Fibroblast of lung (primary cell): ENCODE measurements around the gene SUPT5H. TPM values are rescaled to one million over a fixed set of nuclear protein-coding genes. Genes with fewer than 3 reads are reported as not detected.

Experiments used
- DNase-seq, 2 donors: peaks; one replicate each; pipeline versions ENCODE4 v3.0.0 to v3.0.0-alpha.2; 2010; ENCODE audit warnings: low read depth in 2 of 2
- H2AFZ ChIP-seq: 2 replicates; pipeline ENCODE4 v1.5.1; 2012; ENCODE audit warnings: low read length, control low read depth, inconsistent platforms
- H3K27ac ChIP-seq: 2 replicates; pipeline ENCODE4 v1.5.1; 2011; ENCODE audit warnings: low read length, control low read depth; ENCODE audit not compliant: insufficient read depth
- H3K27me3 ChIP-seq: 2 replicates; pipeline ENCODE4 v1.5.1; 2011; ENCODE audit warnings: mild to moderate bottlenecking, low read length; ENCODE audit not compliant: control insufficient read depth, insufficient read depth
- H3K36me3 ChIP-seq: 2 replicates; pipeline ENCODE4 v1.5.1; 2011; ENCODE audit warnings: low read length; ENCODE audit not compliant: control insufficient read depth, insufficient read depth
- H3K4me1 ChIP-seq: 2 replicates; pipeline ENCODE4 v1.5.1; 2011; ENCODE audit warnings: low read length; ENCODE audit not compliant: control insufficient read depth, insufficient read depth; ENCODE audit errors: extremely low read depth
- H3K4me2 ChIP-seq: 2 replicates; pipeline ENCODE4 v1.5.1; 2011; ENCODE audit warnings: low read length, control low read depth; ENCODE audit not compliant: insufficient read depth; ENCODE audit errors: extremely low read depth
- H3K4me3 ChIP-seq, 4 experiments: fragments of 200-600 bp in 1 of 4; sonication (generic) in 1 of 4; replicated peaks in 1 of 4; 2 replicates each; pipeline ENCODE4 v1.5.1; 2011 to 2016; ENCODE audit warnings: low read length in 4 of 4, low read depth in 3 of 4, mild to moderate bottlenecking in 3 of 4, control low read depth in 2 of 4, inconsistent platforms in 1 of 4, mixed read lengths in 1 of 4; ENCODE audit not compliant: insufficient read depth in 1 of 4; ENCODE audit errors: control extremely low read depth in 1 of 4
- H3K79me2 ChIP-seq: 2 replicates; pipeline ENCODE4 v1.5.1; 2012; ENCODE audit warnings: mild to moderate bottlenecking, low read length, inconsistent platforms; ENCODE audit not compliant: control insufficient read depth, insufficient read depth
- H3K9ac ChIP-seq: 2 replicates; pipeline ENCODE4 v1.5.1; 2011; ENCODE audit warnings: mild to moderate bottlenecking, low read length, control low read depth; ENCODE audit not compliant: insufficient read depth
- H3K9me3 ChIP-seq: 2 replicates; pipeline ENCODE4 v1.5.1; 2012; ENCODE audit warnings: low read depth, low read length; ENCODE audit not compliant: control insufficient read depth, insufficient read depth
- H4K20me1 ChIP-seq: 2 replicates; pipeline ENCODE4 v1.5.1; 2011; ENCODE audit warnings: low read length; ENCODE audit not compliant: control insufficient read depth, insufficient read depth; ENCODE audit errors: extremely low read depth
- EZH2 ChIP-seq: IDR thresholded peaks from 2 replicates; pipeline ENCODE4 v1.5.1; 2012; ENCODE audit warnings: low read length, control low read depth, mild to moderate bottlenecking; ENCODE audit errors: missing control alignments
- polyA plus RNA-seq, 2 donors: library from polyadenylated mRNA; depleted of rRNA in 1 of 2; stranded (reverse) in 1 of 2; unstranded in 1 of 2; fragments of >200 nt; gene quantifications; 2 replicates each; pipeline ENCODE4 v1.2.1, GENCODE V29; 2011 to 2012; ENCODE audit warnings: missing spikeins in 1 of 2
- total RNA-seq: library from RNA; depleted of rRNA; stranded (reverse); fragments of >200 nt; gene quantifications from 2 replicates; pipeline ENCODE4 v1.2.1, GENCODE V29; 2014
- TF ChIP-seq, protein P1 (sequence below), 2 donors: IDR thresholded peaks in 1 of 2; conservative IDR thresholded peaks in 1 of 2; 1 replicate in 1 of 2; 2 replicates in 1 of 2; pipeline ENCODE4 v1.5.1; 2011 to 2012; ENCODE audit warnings: low read length in 2 of 2, control low read depth in 1 of 2, inconsistent platforms in 1 of 2, low read depth in 1 of 2, mild to moderate bottlenecking in 1 of 2

SUPT5H gene
- total and polyA plus RNA-seq, 2 donors (not counting 1 experiment from before 2014, with no cell fraction given) = 50.2 to 77.8 TPM

DNA sequence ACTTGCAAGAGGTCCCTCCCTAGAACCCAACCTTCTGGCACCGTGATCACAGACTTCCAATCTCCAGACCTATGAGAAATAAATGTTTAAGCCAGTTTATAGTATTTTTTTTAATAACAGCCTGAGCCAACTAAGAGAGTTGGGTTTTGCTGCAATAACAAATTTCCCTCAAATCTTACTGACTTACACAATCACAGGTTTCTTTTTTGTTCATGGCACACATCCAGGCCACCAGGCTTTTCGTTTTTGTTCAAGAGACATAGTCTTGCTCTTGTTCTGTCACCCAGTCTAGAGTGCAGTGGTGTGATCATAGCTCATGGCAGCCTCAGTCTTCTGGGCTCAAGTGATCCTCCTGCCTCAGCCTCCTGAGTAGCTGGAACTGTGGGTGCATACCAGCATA, 67.6 kb downstream of the SUPT5H start:
- no peak overlapping the region for H3K27ac ChIP-seq
- no peak overlapping the region for H3K9ac ChIP-seq
- H3K4me3 ChIP-seq = no peak overlapping the region
- no peaks in the 10 kb centered on the region for H3K79me2 ChIP-seq
- no peak overlapping the region for H2AFZ ChIP-seq
- H3K4me2 ChIP-seq = no peak overlapping the region
- H3K27me3 ChIP-seq = peaks cover 46% of the 10 kb centered on the region
- no peaks in the 10 kb centered on the region for H3K36me3 ChIP-seq
- no peaks in the 10 kb centered on the region for H3K9me3 ChIP-seq
- TF ChIP-seq EZH2 = no peak
- TF ChIP-seq, protein P1, sequence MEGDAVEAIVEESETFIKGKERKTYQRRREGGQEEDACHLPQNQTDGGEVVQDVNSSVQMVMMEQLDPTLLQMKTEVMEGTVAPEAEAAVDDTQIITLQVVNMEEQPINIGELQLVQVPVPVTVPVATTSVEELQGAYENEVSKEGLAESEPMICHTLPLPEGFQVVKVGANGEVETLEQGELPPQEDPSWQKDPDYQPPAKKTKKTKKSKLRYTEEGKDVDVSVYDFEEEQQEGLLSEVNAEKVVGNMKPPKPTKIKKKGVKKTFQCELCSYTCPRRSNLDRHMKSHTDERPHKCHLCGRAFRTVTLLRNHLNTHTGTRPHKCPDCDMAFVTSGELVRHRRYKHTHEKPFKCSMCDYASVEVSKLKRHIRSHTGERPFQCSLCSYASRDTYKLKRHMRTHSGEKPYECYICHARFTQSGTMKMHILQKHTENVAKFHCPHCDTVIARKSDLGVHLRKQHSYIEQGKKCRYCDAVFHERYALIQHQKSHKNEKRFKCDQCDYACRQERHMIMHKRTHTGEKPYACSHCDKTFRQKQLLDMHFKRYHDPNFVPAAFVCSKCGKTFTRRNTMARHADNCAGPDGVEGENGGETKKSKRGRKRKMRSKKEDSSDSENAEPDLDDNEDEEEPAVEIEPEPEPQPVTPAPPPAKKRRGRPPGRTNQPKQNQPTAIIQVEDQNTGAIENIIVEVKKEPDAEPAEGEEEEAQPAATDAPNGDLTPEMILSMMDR (conservative IDR thresholded peaks at IDR 0.05 in 1 of 2, IDR thresholded peaks at IDR 0.05 in 1 of 2; ENCODE audit: low read depth in 1 of 2, low read length in 2 of 2) = no peak
- no peaks in the 10 kb centered on the region for H3K4me1 ChIP-seq
- H4K20me1 ChIP-seq = no peaks in the 10 kb centered on the region
- DNase-seq = no peak

DNA sequence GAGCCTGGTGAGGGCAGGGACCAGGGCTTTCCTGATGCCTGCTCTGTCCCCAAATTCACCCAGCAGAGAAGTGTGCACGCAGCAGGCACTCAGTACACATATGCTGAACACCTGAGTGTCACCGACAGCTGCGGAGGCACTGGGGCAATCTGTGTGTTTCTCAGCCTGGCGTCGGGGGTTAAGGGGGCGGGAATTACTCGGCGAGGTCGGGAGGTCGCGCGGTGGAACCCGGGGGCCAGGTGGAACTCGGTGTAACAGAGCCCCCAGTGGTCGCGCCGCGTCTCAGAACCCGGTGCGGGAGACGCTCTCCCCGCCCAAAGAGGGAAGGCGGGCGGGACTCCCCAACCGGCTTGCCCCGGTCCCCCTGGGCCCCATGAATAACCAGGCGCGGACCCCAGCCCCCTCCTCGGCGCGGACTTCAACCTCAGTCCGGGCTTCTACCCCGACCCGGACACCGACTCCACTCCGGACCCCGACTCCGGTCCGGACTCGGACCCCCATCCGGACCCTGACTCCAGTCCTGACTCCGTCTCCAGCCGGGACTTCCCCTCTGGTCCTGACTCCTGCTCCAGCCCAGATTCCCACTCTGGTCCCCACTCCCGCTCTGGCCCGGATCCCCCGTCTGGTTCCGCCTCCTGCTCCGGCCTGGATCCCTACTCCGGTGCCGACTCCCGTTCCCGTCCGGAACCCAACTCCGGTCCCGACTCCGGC, 69.6 kb downstream of the SUPT5H start, which contains the start of gene SELENOV:
Gene SELENOV (plus strand): TSS at position 300 of the 711 bp plus-strand sequence. CDS start 74 bp downstream, at position 374.
- H3K36me3 ChIP-seq = no peaks in the 10 kb centered on the region
- H3K4me1 ChIP-seq = no peaks in the 10 kb centered on the region
- H3K27ac ChIP-seq = no peak within 1 kb of the TSS
- no peaks in the 10 kb centered on the region for H4K20me1 ChIP-seq
- H3K27me3 ChIP-seq = peaks cover 44% of the 10 kb centered on the region
- H3K4me2 ChIP-seq = no peak within 1 kb of the TSS
- peak; percentile 90 for TF ChIP-seq EZH2
- TF ChIP-seq, protein P1 (conservative IDR thresholded peaks at IDR 0.05 in 1 of 2, IDR thresholded peaks at IDR 0.05 in 1 of 2; ENCODE audit: low read depth in 1 of 2, low read length in 2 of 2) = no peak
- no peaks in the 10 kb centered on the region for H3K79me2 ChIP-seq
- peak within 1 kb of the TSS in 1 of 4 experiments; percentile 30 for H3K4me3 ChIP-seq
- H2AFZ ChIP-seq = no peak within 1 kb of the TSS
- H3K9ac ChIP-seq = no peak within 1 kb of the TSS
- H3K9me3 ChIP-seq = no peaks in the 10 kb centered on the region
- DNase-seq = no peak

DNA sequence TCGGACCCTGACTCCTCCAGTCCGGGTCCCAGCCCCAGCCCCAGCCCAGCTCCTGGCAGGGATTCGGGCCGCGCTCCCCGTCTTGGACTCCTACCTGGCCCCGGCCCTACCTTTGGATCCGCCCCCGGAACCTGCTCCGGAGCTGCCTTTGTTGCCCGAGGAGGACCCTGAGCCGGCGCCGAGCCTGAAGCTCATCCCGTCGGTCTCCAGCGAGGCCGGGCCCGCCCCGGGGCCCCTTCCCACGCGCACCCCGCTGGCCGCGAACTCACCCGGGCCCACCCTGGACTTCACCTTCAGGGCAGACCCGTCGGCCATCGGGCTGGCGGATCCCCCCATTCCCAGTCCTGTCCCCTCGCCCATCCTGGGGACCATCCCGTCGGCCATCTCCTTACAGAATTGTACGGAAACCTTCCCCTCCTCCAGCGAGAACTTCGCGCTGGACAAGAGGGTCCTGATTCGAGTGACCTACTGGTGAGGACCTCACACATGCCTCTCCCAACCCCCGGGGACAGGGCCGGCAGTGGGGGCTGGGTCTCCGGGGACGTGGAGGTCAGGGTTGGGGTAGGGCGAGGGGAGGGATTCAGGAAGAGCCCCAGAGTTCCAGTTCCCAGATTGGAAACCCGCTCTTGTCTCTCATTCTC, 70.3 kb downstream of the SUPT5H start:
- no peak overlapping the region for H3K9ac ChIP-seq
- no peaks in the 10 kb centered on the region for H3K9me3 ChIP-seq
- no peaks in the 10 kb centered on the region for H4K20me1 ChIP-seq
- no peaks in the 10 kb centered on the region for H3K79me2 ChIP-seq
- no peak overlapping the region for H3K27ac ChIP-seq
- peak overlapping the region in 1 of 4 experiments; percentile 30 for H3K4me3 ChIP-seq
- no peaks in the 10 kb centered on the region for H3K36me3 ChIP-seq
- H3K27me3 ChIP-seq = peaks cover 44% of the 10 kb centered on the region
- no peak overlapping the region for H3K4me2 ChIP-seq
- no peaks in the 10 kb centered on the region for H3K4me1 ChIP-seq
- no peak overlapping the region for H2AFZ ChIP-seq
- no peak for DNase-seq
- TF ChIP-seq, protein P1 (conservative IDR thresholded peaks at IDR 0.05 in 1 of 2, IDR thresholded peaks at IDR 0.05 in 1 of 2; ENCODE audit: low read depth in 1 of 2, low read length in 2 of 2) = no peak
- peak; percentile 93 for TF ChIP-seq EZH2
